Hepatocyte (in vitro differentiated cells): Measurements from ENCODE around the gene CCDC88C. TPM values are rescaled to one million over a fixed set of nuclear protein-coding genes. Genes with fewer than 3 reads are reported as not detected.

Source experiments
- DNase-seq: peaks from one replicate; pipeline ENCODE4 v3.0.0-alpha.2; 2016; ENCODE audit warnings: low spot score
- H2AFZ ChIP-seq: fragments of 200-600 bp; sonication (generic); 2 replicates; pipeline ENCODE4 v1.6.0; 2016; ENCODE audit warnings: antibody characterized with exemption, mild to moderate bottlenecking
- H3K27ac ChIP-seq: fragments of 200-600 bp; sonication (generic); 2 replicates; pipeline ENCODE4 v1.5.1; 2016; ENCODE audit warnings: mild to moderate bottlenecking
- H3K27me3 ChIP-seq: fragments of 200-600 bp; sonication (generic); 2 replicates; pipeline ENCODE4 v1.6.1; 2016
- H3K36me3 ChIP-seq: fragments of 200-600 bp; sonication (generic); replicated peaks from 2 replicates; pipeline ENCODE4 v1.5.1; 2016; ENCODE audit warnings: low read depth; ENCODE audit not compliant: insufficient read depth
- H3K4me1 ChIP-seq: fragments of 200-600 bp; sonication (generic); 2 replicates; pipeline ENCODE4 v1.5.1; 2016; ENCODE audit warnings: mild to moderate bottlenecking, moderate library complexity; ENCODE audit not compliant: insufficient read depth
- H3K4me2 ChIP-seq: fragments of 200-600 bp; sonication (generic); 2 replicates; pipeline ENCODE4 v1.6.0; 2016
- H3K4me3 ChIP-seq: fragments of 200-600 bp; sonication (generic); 2 replicates; pipeline ENCODE4 v1.5.1; 2016; ENCODE audit warnings: mild to moderate bottlenecking
- H3K79me2 ChIP-seq: fragments of 200-600 bp; sonication (generic); 2 replicates; pipeline ENCODE4 v1.6.0; 2017; ENCODE audit warnings: mild to moderate bottlenecking
- H3K9me2 ChIP-seq: fragments of 200-600 bp; sonication (generic); replicated peaks from 2 replicates; pipeline ENCODE4 v1.6.0; 2017; ENCODE audit warnings: mild to moderate bottlenecking; ENCODE audit not compliant: insufficient read depth
- H3K9me3 ChIP-seq: fragments of 200-600 bp; sonication (generic); 2 replicates; pipeline ENCODE4 v1.5.1; 2016; ENCODE audit warnings: low read depth, mild to moderate bottlenecking
- H4K20me1 ChIP-seq: fragments of 200-600 bp; sonication (generic); 2 replicates; pipeline ENCODE4 v1.6.0; 2016; ENCODE audit warnings: mild to moderate bottlenecking; ENCODE audit not compliant: insufficient read depth, poor library complexity, severe bottlenecking
- CTCF ChIP-seq: fragments of 200-600 bp; sonication (generic); IDR thresholded peaks from 2 replicates; pipeline ENCODE4 v1.5.1; 2016; ENCODE audit warnings: antibody characterized with exemption, mild to moderate bottlenecking; ENCODE audit not compliant: poor library complexity
- EZH2 ChIP-seq: fragments of 200-600 bp; sonication (generic); IDR thresholded peaks from 2 replicates; pipeline ENCODE4 v1.6.1; 2016; ENCODE audit warnings: antibody characterized with exemption, mild to moderate bottlenecking, borderline replicate concordance
- EZH2phosphoT487 ChIP-seq: fragments of 200-600 bp; sonication (generic); IDR thresholded peaks from one replicate; pipeline ENCODE4 v1.6.1; 2018; ENCODE audit warnings: antibody characterized with exemption, mild to moderate bottlenecking, low read depth, moderate library complexity; ENCODE audit not compliant: unreplicated experiment, severe bottlenecking
- WGBS: methylation state at CpG from one replicate; pipeline ENCODE4 v1.1.6; 2016; ENCODE audit warnings: low lambda C conversion rate; ENCODE audit errors: missing lambda C conversion rate; 5-methylcytosine and 5-hydroxymethylcytosine counted together
- polyA plus RNA-seq: library from polyadenylated mRNA; unstranded; fragments of >200 nt; fragmentation: Nextera tagmentation; extraction: Ambion mirVana; gene quantifications from 2 replicates; pipeline ENCODE4 v1.2.1, GENCODE V29; 2016
- total RNA-seq: library from RNA; depleted of rRNA; stranded (reverse); fragments of >200 nt; gene quantifications from 2 replicates; pipeline ENCODE4 v1.2.3, GENCODE V29; 2014

CCDC88C gene
- total and polyA plus RNA-seq, 2 experiments from 2014 or later, result 5.9 to 11.3 TPM

- H3K27me3 ChIP-seq, result no peaks in the 10 kb centered on the region
- no peak overlapping the region for H2AFZ ChIP-seq
- H3K4me2 ChIP-seq, result peak overlapping the region; percentile 39
- no peaks in the 10 kb centered on the region for H3K9me2 ChIP-seq
- no peaks in the 10 kb centered on the region for H4K20me1 ChIP-seq
- H3K4me1 ChIP-seq, result peaks cover 3% of the 10 kb centered on the region
- no peaks in the 10 kb centered on the region for H3K9me3 ChIP-seq
- TF ChIP-seq EZH2phosphoT487 (no peak), EZH2 (no peak), CTCF (no peak)
- peaks cover 68% of the 10 kb centered on the region for H3K79me2 ChIP-seq
- H3K4me3 ChIP-seq, result no peak overlapping the region
- H3K27ac ChIP-seq, result peak overlapping the region; percentile 54
- 64% methylated on average over 15 of the region's 15 CpGs for WGBS
- no peak for DNase-seq
- no peaks in the 10 kb centered on the region for H3K36me3 ChIP-seq
Measured at GRCh38 chr14:91396959-91397815, 20.4 kb downstream of the CCDC88C start.

GRCh38 chr14:91396013-91396660 lies 21.5 kb downstream of the CCDC88C start:
- Histone ChIP-seq H3K9me2 (no peaks in the 10 kb centered on the region), H4K20me1 (no peaks in the 10 kb centered on the region), H3K4me1 (no peaks in the 10 kb centered on the region), H3K4me2 (no peak overlapping the region), H2AFZ (no peak overlapping the region), H3K79me2 (peaks cover 58% of the 10 kb centered on the region), H3K4me3 (no peak overlapping the region), H3K9me3 (no peaks in the 10 kb centered on the region), H3K36me3 (no peaks in the 10 kb centered on the region), H3K27ac (peak overlapping the region; percentile 55), H3K27me3 (no peaks in the 10 kb centered on the region)
- WGBS, result 66% methylated on average over 23 of the region's 23 CpGs
- no peak for TF ChIP-seq CTCF
- TF ChIP-seq EZH2, result no peak
- no peak for TF ChIP-seq EZH2phosphoT487
- DNase-seq, result no peak

GRCh38 chr14:91395466-91395865 lies 22.2 kb downstream of the CCDC88C start:
- TF ChIP-seq CTCF, result no peak
- TF ChIP-seq EZH2, result no peak
- TF ChIP-seq EZH2phosphoT487, result no peak
- no peaks in the 10 kb centered on the region for H3K27me3 ChIP-seq
- WGBS, result 87% methylated on average over 5 of the region's 5 CpGs
- no peak overlapping the region for H3K4me3 ChIP-seq
- no peak overlapping the region for H2AFZ ChIP-seq
- peaks cover 52% of the 10 kb centered on the region for H3K79me2 ChIP-seq
- H3K9me3 ChIP-seq, result no peaks in the 10 kb centered on the region
- no peaks in the 10 kb centered on the region for H3K4me1 ChIP-seq
- no peaks in the 10 kb centered on the region for H3K36me3 ChIP-seq
- no peaks in the 10 kb centered on the region for H3K9me2 ChIP-seq
- H4K20me1 ChIP-seq, result no peaks in the 10 kb centered on the region
- H3K27ac ChIP-seq, result peak overlapping the region; percentile 55
- DNase-seq, result no peak
- no peak overlapping the region for H3K4me2 ChIP-seq
